ENCODE measurements around the gene TMEM179B. TPM values are rescaled to one million over a fixed set of nuclear protein-coding genes. Genes with fewer than 3 reads are reported as not detected.

Gene TMEM179B
- total RNA-seq, 1 experiment from 2014 or later, result 51.6 TPM

GRCh38 chr11:62778441-62778840 is 8.8 kb upstream of the TMEM179B start:
- BruUV-seq (replicated peaks), result no TSS peak
- RAD21 ChIA-PET (ENCODE audit: low non-redundant PET in 1 of 2, low total read pairs in 2 of 2, uncharacterized antibody in 2 of 2, unreplicated experiment in 2 of 2), result no interaction called here
- Histone ChIP-seq H3K27me3 (ENCODE audit: insufficient read depth, low read length) (no peaks in the 10 kb centered on the region), H3K4me2 (ENCODE audit: low read length) (no peak overlapping the region), H3K36me3 (ENCODE audit: control insufficient read depth in 1 of 2, insufficient read depth in 2 of 2, low read length in 2 of 2) (peaks cover 3 to 13% of the 10 kb centered on the region in 2 experiments; a peak in 3 of 4 replicates), H3K9ac (ENCODE audit: low read length) (no peak overlapping the region), H3K4me1 (ENCODE audit: control insufficient read depth in 1 of 2, insufficient read depth in 2 of 2, low read length in 2 of 2) (no peaks in the 10 kb centered on the region), H3K79me2 (ENCODE audit: insufficient read depth, low read length) (0 out of 2 replicates have a peak, but pooled peaks cover 7% of the 10 kb centered on the region), H3K9me3 (ENCODE audit: control insufficient read depth in 1 of 2, insufficient read depth in 1 of 2, low read depth in 1 of 2, low read length in 2 of 2) (no peaks in the 10 kb centered on the region), H3K4me3 (replicated peaks in 1 of 2; ENCODE audit: low read depth in 1 of 2, low read length in 2 of 2) (no peak overlapping the region), H4K20me1 (ENCODE audit: insufficient read depth) (no peaks in the 10 kb centered on the region), H2AFZ (ENCODE audit: low read depth, low read length, poor library complexity, severe bottlenecking) (no peak overlapping the region), H3K27ac (ENCODE audit: low read depth, low read length) (no peak overlapping the region), H3K9me2 (ENCODE audit: insufficient read depth) (no peaks in the 10 kb centered on the region)
- TF ChIP-seq REST (IDR thresholded peaks at IDR 0.05; ENCODE audit: low read depth), result no peak
- TF ChIP-seq, protein P1, sequence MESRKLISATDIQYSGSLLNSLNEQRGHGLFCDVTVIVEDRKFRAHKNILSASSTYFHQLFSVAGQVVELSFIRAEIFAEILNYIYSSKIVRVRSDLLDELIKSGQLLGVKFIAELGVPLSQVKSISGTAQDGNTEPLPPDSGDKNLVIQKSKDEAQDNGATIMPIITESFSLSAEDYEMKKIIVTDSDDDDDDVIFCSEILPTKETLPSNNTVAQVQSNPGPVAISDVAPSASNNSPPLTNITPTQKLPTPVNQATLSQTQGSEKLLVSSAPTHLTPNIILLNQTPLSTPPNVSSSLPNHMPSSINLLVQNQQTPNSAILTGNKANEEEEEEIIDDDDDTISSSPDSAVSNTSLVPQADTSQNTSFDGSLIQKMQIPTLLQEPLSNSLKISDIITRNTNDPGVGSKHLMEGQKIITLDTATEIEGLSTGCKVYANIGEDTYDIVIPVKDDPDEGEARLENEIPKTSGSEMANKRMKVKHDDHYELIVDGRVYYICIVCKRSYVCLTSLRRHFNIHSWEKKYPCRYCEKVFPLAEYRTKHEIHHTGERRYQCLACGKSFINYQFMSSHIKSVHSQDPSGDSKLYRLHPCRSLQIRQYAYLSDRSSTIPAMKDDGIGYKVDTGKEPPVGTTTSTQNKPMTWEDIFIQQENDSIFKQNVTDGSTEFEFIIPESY (IDR thresholded peaks at IDR 0.05; ENCODE audit: extremely low read depth, insufficient replicate concordance, low read length), result no peak
- no peak for TF ChIP-seq RAD21 (IDR thresholded peaks at IDR 0.05; ENCODE audit: low read depth)
- no peak for TF ChIP-seq EZH2 (IDR thresholded peaks at IDR 0.05)
- TF ChIP-seq POLR2A (IDR thresholded peaks at IDR 0.05; ENCODE audit: borderline replicate concordance, extremely low read depth, insufficient read depth, insufficient read length), result no peak
- ATAC-seq (no peak), DNase-seq (ENCODE audit: low read depth, low spot score) (no peak)
- CTCF ChIA-PET, result interaction anchor here (2.7 kb wide), 1 partner anchor 8 kb away, joined by 7 read pairs; no protein-coding TSS in a partner anchor
- intact Hi-C loops (cut with micrococcal nuclease), result no loop called here
- POLR2A ChIA-PET, result no interaction called here
